ACHN (cell line): ENCODE data around the gene GRIA1.

Experiments
- DNase-seq: peaks from one replicate; pipeline ENCODE4 v3.0.0-alpha.2; 2015
- in situ Hi-C: cut with HindIII; loops from 2 replicates; pipeline ENCODE4 v1.10.0; 2017; ENCODE audit warnings: low sequenced_read_pairs, low pct_ligation_motif_present, low pct_unique_long_range_greater_than_20kb

The GRIA1 gene

DNA sequence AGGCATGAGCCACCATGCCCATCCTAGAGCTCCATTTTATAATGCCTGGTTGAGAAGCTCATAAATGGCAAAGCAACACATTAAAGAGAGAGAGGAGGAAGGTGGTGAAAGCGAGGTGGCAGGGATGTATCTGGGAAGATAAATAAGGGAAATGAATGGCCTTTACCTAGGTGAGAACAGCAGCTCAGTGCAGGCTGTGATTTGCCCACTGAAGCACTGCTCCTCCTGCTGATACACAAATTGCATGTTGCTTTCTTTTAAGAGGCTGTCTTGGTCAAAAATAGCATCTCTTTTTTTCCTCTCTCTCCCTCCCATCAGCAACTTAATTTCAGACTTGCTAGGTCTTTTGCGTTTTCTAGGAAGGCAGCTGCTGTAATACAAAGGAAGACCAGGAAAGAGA is 289.4 kb downstream of the GRIA1 start:
- no peak for DNase-seq
- in situ Hi-C loops, result no loop called here

DNA sequence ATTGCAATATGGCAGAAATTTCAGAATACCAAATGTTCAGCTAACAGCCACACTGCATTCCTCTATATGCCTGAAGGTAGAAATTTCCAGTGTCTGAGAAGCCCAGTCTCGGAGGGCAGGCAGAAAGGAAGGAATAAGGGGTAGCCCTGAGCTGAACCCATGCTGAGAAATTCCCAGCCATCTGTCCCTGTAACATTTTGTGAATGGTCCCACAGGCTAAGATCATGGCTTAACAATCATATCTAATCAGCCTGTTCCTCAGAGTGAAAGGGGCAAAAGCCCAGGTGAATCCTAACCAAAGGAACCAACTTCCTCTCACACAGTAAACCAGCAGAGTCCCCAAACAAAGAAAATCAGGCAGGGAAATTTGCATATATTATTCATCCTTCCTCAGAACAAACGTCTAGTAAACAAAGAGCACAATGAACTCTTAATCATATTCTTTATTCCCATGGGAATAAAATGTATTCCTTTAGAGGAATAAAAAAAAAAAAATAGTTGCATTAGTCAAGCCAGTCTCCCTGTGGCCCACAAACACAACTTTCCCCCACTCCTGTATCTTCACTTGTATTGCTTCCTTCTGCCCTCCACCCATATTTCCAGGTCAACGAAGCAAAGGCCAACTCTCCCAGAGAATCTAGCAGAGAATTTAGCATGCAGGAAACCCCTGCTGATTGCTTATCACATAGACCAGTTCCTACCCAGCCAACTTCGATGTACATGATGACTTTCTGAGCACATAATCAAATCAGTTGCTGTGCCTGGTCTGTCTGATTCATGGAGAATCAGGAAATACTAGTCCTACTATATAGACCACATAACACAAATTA is 290.6 kb downstream of the GRIA1 start:
- no peak for DNase-seq
- in situ Hi-C loops, result no loop called here

- in situ Hi-C loops, result no loop called here
- no peak for DNase-seq
These were observed 292.3 kb downstream of the GRIA1 start for GRCh38 chr5:153782589-153783361.

GRCh38 chr5:153783362-153783658 is 292.8 kb downstream of the GRIA1 start:
- no peak for DNase-seq
- in situ Hi-C loops, result no loop called here

DNA sequence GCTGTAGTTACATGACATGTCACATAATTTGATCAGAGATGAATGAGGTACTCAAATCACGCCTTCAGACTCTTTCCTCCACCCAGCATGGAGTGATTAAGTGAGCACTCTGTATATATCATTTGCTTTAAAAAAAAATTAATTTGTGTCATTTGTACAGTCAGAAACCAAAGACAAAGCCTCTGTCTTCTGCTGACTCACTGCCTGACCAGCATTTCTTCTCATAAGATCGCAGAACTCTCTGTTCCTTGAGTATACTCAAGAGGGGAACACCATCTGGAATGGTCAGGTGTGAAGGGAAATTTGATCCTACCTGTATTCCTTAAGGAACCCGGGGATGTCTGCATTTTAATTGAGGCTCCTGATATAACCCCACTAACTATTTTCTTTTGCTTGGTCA is 293.8 kb downstream of the GRIA1 start:
- DNase-seq, result no peak
- in situ Hi-C loops, result no loop called here

DNA sequence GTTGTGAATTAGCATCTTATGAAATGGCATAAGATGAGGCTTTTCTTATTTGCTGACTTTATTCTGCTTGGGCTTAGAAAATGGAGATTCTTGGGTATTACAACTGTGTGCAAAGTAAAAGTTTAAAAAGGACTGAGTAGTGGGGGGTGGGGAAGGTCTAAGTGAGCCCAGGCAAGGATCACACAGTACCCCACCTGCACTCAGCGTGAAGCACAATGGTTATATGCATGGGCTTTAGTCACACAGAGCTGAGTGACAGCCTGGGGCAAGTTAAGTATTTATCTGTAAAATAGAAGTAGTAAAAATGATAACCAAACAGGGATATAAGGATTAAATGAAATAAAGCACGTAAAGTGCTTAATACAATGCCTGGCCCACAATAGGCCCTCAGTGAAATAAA is 300.9 kb downstream of the GRIA1 start:
- in situ Hi-C loops, result no loop called here
- no peak for DNase-seq

DNA sequence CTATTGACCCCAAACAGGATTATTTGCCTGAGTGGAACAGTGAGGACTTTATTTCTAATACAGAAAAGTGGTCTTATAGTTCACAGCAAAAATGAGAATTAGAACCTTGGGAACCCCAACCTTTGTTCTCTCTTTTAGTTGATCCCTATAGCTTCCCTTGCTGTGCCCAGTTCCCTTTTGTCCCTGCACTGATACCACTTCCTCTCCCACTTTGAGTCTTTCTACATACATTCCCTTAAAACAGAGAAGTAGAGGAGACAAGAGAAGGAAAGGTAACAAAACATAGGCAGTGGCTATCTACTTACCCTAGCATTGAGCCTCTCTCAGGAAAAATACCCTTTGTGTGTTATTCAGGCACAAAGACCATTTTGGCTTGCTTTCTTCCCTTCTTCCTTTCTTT is 301.8 kb downstream of the GRIA1 start:
- DNase-seq, result no peak
- in situ Hi-C loops, result no loop called here

DNA sequence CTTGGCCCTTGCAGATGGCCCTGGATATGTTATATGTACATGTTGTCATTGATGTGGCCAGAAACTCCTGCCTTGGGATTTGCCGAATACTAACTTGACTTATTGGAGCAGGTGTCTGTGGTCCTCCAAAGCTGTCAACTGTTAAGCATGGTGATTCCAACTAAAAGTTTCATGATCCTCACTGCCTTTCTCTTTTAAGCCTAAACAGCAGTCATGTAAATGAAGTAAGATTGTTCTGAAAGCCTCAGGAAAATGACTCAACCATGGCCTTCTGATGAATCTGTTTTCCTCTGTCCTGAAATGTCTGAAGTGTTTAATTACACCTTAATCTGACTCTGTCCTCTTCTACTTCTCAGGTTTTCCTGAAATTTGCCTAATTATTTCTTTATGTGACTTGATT is 303.2 kb downstream of the GRIA1 start:
- in situ Hi-C loops, result no loop called here
- no peak for DNase-seq

DNA sequence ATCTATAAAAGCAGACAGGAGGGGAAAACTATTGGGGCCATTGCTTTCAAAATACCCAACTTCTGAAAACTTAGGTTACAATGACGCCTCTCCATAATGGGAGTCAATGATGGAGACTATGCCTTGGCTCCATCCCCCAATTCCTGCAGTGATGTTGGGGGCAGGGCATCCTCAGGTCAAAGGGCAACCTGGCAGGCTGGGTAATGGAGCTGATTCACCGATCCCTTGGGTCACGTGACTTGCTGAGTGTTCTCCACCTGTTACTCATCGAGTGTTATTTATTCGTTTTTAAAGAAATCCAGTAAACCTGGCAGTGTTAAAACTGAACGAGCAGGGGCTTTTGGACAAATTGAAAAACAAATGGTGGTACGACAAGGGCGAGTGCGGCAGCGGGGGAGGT is 303.9 kb downstream of the GRIA1 start:
- DNase-seq, result no peak
- in situ Hi-C loops, result no loop called here

- no peak for DNase-seq
- in situ Hi-C loops, result no loop called here
These were observed 306.1 kb downstream of the GRIA1 start for GRCh38 chr5:153796527-153796926.

DNA sequence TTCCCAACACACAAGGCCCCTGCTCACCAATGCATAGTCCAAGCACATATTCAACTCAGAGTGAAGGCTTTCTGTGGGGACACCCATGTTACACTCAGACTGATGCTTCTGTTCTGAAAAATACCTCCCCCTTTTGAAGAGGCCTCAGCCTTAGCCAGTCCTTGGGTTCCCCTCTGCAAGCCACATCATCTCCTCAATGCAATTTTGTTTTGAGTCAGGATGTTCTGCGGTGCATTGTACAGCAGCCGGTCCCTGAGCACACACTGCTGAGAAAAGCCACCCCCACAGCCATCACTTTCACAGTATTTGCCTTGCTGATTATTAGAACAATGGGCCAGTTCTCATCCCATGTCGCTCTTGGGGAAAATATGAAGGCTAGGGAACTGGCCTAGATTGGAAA is 307.0 kb downstream of the GRIA1 start:
- no peak for DNase-seq
- in situ Hi-C loops, result no loop called here

DNA sequence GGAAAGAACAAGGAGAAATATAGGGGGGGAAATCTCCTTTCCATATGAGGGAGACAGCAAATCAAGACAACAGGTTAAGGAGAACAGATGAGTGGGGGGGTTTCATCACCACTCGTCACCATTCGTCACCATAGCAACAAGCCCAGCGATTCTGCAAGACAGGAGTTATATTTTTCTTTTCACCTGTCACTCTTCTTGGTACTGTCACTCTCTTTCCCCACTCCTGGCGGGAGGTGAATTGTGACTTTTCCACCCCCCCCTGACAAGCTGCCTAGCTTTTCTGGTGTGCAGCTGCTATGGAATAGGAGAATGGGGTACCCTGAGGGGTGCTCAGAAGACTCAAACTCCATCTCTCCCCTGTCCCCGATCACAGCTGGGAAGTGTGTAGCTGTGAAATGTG is 308.4 kb downstream of the GRIA1 start:
- in situ Hi-C loops, result no loop called here

DNA sequence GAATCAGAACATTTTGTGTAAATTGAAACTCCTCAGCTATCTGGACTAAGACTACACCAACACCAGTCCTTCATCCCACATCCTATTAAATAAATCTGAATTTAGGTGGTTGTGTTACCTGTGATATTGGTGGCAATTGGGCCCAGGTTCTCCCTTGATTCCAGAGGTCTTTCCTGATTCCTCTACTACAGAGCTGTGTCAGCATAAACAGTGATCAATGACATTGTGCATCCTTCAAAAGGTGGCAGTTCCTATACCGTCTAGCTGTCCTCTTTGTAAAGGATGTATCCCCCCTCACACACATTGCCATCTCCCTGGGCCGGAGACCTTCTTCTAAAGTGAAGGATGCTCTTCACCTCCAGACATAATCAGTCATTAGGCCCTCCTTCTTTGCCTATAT is 309.0 kb downstream of the GRIA1 start:
- DNase-seq, result no peak
- in situ Hi-C loops, result no loop called here

More for the DNA sequence above, 308.4 kb downstream of the GRIA1 start:
- DNase-seq, result no peak

GRCh38 chr5:153802050-153802821 is 311.8 kb downstream of the GRIA1 start:
- in situ Hi-C loops, result no loop called here
- no peak for DNase-seq

DNA sequence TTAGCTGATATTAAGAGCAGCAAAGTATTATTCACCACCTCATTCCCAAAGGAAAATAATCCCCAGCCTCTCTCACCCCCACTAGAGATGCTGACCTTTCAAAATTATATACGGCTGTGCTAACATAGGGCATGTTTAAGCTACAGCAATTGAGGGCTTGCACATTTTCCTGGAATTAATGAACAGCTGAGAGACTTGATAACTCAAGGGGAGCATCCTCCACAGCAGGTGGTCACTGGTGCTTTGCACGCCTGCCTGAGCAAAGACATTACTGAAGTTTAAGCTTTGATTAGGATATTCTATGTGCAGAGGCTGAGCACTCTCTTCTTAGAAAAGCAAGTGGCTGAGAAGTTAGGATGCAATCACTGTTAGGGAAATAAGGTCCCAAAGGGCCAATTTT is 317.3 kb downstream of the GRIA1 start:
- in situ Hi-C loops, result no loop called here
- DNase-seq, result no peak

- no peak for DNase-seq
- in situ Hi-C loops, result no loop called here
These were observed 318.7 kb downstream of the GRIA1 start for GRCh38 chr5:153809166-153809565.

- in situ Hi-C loops, result no loop called here
- DNase-seq, result no peak
These were observed 323.4 kb downstream of the GRIA1 start for GRCh38 chr5:153813901-153814300.

DNA sequence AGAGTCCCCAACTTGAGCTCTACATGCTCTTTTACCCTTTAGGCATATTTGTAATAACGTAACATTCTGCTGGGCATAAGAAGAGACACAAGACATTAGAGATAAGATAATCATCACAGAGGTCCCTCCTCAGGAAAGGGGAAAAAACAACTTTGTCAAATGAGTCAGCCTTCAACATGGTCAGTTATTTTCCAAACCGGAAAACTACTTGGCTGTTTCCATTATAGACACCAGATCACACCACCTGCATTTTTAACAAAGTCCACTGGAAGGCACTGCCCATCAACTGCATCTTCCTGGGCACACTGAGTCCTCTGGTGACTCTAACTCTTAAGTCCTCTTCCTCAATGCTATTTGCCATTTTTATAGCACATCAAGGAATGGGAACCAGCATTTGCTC is 326.4 kb downstream of the GRIA1 start:
- DNase-seq, result no peak
- in situ Hi-C loops, result no loop called here

- in situ Hi-C loops, result no loop called here
- DNase-seq, result no peak
These were observed 328.2 kb downstream of the GRIA1 start for GRCh38 chr5:153818626-153819025.
